ENCODE data around the gene OTOP3. TPM values are rescaled to one million over a fixed set of nuclear protein-coding genes. Genes with fewer than 3 reads are reported as not detected.

OTOP3 gene
- total RNA-seq, 1 experiment from 2014 or later, result not detected

- no CpG with 5 or more reads among the region's 17 CpGs for WGBS (ENCODE audit: extremely low coverage, insufficient read length, low lambda C conversion rate)
- no peak overlapping the region for H2AFZ ChIP-seq (ENCODE audit: low read length)
- no peak overlapping the region for H4K8ac ChIP-seq (replicated peaks; ENCODE audit: insufficient read length, low read depth, low read length)
Observed at GRCh38 chr17:74972973-74973328, 37.3 kb downstream of the OTOP3 start.

More at GRCh38 chr17:74972973-74973328, 37.3 kb downstream of the OTOP3 start:
- Histone ChIP-seq H3T11ph (ENCODE audit: low read length) (no peak overlapping the region), H3K14ac (ENCODE audit: insufficient read depth, low read length) (no peak overlapping the region), H3K9ac (ENCODE audit: extremely low read depth, insufficient read length, low read length) (no peak overlapping the region), H4K20me1 (ENCODE audit: control insufficient read depth, insufficient read depth, insufficient read length) (no peaks in the 10 kb centered on the region), H3K79me2 (ENCODE audit: insufficient read depth, low read length) (no peaks in the 10 kb centered on the region), H4K91ac (ENCODE audit: insufficient read length, low read depth, low read length) (no peak overlapping the region), H3K79me1 (ENCODE audit: insufficient read depth, low read depth, low read length, poor library complexity, severe bottlenecking) (no peaks in the 10 kb centered on the region), H4K5ac (ENCODE audit: insufficient read length, low read depth, low read length) (no peak overlapping the region), H3K56ac (ENCODE audit: insufficient read length, low read depth, low read length) (no peak overlapping the region), H3K4me1 (ENCODE audit: insufficient read depth, low read length) (no peaks in the 10 kb centered on the region; the same call in 1 of the 2 replicates), H2AK5ac (ENCODE audit: insufficient read length, low read length) (no peak overlapping the region), H3K23ac (ENCODE audit: insufficient read length, low read depth, low read length) (no peak overlapping the region), H3K18ac (ENCODE audit: insufficient read length, low read depth, low read length) (no peak overlapping the region), H2BK120ac (ENCODE audit: low read depth, low read length, poor library complexity, severe bottlenecking) (no peak overlapping the region), H2BK20ac (ENCODE audit: low read depth, low read length, poor library complexity, severe bottlenecking) (no peak overlapping the region), H3K23me2 (ENCODE audit: insufficient read length, low read depth, low read length, poor library complexity, severe bottlenecking) (peaks cover 8% of the 10 kb centered on the region), H3K4ac (ENCODE audit: low read depth, low read length) (no peak overlapping the region), H3K27ac (ENCODE audit: insufficient read length, low read depth, low read length) (no peak overlapping the region), H2BK12ac (ENCODE audit: insufficient read length, low read depth, low read length) (no peak overlapping the region), H3K4me2 (ENCODE audit: insufficient read depth, insufficient read length, low read length) (peak overlapping the region; percentile 84), H2BK15ac (ENCODE audit: low read depth, low read length) (no peak overlapping the region), H2BK5ac (ENCODE audit: insufficient read length, low read length) (no peak overlapping the region), H3K27me3 (ENCODE audit: insufficient read depth, low read length) (peaks cover 19% of the 10 kb centered on the region), H3K9me3 (ENCODE audit: control insufficient read depth, low read depth, low read length) (no peaks in the 10 kb centered on the region)
- no peak for TF ChIP-seq CTCF (conservative IDR thresholded peaks at IDR 0.05)
- Mint-ChIP-seq H3K9me3 (peaks cover 0 to 2% of the 10 kb centered on the region in 2 experiments; a peak in 1 of 5 replicates), H3K27me3 (ENCODE audit: low read depth) (peaks cover 66% of the 10 kb centered on the region), H3K36me3 (ENCODE audit: insufficient read depth in 1 of 3, low read depth in 3 of 3) (no peaks in the 10 kb centered on the region), H3K4me1 (peaks cover 10 to 19% of the 10 kb centered on the region in 2 experiments), H3K4me3 (peak overlapping the region; percentile 67 to 83), H3K27ac (no peak overlapping the region)
- no peak for DNase-seq

Measured in H9 (cell line).